Left hindlimb (tissue), 1 donor: ENCODE measurements around the gene P2RX6.
A peak's percentile ranks its signal among the peaks of the same experiment; 100 is the strongest.

ENCODE experiments used
- DNase-seq: peaks from one replicate; pipeline ENCODE4 v3.0.0-alpha.2; 2018

P2RX6 gene

DNA sequence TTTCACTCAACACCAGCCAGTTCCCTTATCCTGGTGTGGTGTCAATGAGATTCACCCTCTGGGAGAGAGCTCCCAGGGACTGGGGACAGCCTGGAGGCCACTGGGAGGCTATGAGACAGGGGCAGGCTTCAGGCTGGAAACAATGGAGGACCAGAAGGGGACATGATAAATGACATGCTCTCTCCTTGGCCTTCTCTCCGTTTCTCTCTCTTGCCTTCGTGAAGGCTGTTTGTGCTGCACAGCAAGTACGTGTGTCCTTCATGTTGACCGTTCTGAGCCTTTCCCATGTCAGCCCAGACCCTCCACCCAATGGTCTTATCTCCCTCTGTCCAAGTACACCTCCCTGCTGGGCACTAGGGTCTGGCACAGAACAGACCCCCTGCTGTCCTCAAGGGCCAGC is 34.4 kb upstream of the P2RX6 start:
- no peak for DNase-seq

DNA sequence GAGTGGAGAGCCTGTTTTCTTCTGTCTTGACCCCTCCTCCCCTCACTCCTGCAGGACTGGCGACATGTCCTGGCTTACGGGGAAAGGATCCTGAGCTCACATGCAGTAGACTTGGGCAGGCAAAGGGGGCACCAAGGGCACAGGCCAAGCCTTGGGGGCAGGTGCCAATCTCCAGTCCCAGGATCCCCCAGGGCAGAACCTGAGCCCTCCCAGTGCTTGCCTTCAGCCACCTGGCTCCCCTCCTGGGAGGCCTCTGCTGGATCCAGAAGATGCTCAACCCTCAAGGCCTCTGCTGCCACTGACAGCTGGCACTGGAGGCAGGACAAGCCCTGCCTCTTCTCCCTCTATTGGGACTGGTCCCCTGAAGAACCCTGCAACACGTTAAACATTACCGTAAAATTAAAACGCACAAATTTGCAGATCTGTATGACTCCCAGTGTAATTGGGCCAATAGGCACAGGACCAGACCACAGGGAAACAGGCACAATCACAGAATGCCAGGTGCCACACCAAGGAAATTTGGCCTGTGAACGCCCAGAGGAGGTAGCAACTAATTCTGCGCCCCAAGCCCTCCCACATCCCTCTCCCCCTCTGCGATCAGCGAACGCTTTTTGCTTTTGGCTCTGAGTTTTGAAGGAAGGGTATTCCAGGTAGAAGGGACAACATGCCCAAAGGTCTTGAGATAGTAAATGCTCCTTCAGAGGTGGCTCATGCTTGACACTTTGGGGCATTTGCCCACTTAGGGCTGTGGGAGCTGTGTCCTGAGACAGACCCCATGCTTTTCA is 33.8 kb upstream of the P2RX6 start:
- no peak for DNase-seq

DNA sequence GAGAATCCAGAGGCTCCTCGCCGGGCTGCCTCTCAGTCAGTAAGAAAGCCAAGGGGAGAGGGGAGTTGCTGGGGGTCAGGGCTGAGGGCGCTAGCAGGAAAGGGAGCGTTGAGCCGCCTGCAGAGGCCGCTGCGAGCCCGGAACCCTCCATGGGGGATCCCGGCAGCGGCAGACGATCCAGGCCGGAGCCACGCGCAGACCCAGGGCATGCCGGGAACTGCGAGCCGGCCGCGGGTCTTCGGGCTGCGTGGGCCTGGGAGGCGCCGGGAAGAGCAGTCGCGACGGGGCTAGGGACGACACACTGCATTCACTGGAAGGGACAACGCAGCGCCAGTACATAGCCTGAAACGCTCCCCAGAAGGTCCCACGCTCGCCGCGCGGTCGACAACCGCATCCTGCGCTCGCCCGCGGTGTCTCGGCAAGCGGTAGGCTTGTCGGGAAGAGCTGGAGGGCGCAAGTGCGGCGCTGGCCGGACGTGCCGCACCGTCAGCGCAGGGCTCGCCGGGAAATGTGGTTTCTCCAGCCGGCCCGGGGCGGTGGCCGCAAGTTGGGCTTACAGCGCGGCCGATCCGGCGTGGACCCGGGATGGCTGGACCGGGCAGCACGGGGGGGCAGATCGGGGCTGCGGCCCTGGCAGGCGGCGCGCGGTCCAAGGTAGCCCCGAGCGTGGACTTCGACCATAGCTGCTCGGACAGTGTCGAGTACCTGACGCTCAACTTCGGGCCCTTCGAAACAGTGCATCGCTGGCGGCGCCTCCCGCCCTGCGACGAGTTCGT is 33.0 kb upstream of the P2RX6 start, which contains the start of gene LZTR1:
LZTR1 (plus strand) TSS at position 511 of the 776 bp plus-strand sequence; CDS start at position 586, 75 bp downstream.
- peak; percentile 89 for DNase-seq

DNA sequence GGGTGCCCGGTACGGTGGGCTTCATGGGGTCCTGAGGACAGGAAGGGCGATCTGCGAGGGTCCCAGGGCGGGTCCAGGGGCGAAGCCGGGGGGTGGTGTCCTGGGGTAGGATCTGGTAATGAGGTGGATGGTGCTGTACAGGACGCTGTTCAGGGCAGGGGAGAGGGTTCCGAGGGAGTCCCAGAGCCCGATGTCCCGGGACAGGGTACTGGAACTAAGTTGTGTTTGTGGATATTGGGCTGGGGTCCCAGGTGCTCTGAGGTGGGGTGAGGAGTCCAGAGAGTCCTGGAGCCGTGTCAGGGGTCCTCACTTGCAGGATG is 32.4 kb upstream of the P2RX6 start:
- DNase-seq, result no peak

DNA sequence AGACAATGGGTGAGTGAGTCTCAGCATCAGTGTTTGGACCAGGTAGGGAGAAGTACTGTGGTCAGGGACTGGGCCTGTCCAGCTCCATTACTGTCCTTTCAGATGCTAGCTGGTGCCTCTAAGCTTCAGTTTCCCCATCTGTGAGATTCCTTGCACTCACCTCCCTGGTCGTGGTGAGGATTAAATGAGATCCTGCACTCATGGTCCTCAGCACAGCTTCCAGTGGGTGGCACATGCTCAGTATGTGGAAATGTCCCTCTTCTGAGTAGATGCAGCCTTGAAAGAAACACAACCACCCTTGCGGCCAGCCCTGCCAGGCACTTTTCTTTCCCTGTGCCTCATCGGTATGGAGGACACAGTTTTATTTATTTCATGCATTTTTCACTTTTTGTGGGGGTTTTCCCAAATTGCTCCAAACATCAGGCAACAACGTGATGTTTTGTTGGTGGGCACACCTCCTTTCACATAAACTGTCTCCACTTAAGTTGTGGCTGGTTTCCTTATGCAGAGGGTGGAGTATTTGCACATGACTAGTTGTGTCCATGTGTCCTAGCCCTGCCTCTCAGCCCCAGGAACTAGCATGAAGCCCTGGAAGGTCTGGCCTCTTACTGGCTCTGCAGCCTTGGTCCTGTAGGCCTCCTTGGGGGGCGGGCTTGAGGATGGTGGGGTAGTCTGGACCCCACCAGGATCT is 31.7 kb upstream of the P2RX6 start:
- DNase-seq, result no peak

DNA sequence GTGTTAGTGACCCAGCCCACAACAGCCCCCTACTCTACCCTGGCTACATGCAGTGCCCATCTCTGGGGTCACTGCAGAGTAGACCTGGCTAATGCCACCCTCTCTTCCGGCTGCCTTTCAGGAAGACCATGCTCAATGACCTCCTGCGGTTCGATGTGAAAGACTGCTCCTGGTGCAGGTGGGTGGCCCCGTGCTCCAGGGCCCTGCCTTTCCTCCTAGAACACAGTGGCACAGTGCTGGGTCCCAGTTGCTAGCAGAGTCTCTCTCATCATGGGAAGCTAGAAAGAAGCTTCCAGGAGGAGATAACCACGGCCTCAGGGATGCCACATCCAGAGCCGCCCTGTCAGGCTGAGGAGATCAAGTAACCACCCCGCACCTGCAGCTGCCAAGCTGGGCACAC is 29.2 kb upstream of the P2RX6 start:
- DNase-seq, result no peak

DNA sequence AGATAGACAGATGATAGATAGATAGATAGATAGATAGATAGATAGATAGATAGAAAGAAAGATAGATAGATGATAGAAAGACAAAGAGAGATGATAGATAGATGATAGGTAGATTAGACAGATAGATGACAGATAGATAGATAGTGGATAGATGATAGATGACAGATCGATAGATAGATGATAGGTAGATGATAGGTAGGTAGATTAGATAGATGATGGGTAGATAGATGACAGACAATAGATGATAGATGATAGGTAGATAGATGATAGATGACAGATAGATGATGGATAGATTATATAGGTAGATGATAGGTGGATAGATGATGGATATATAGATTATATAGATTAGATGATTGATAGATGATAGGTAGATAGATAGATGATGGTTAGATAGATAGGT is 28.6 kb upstream of the P2RX6 start:
- DNase-seq, result no peak

DNA sequence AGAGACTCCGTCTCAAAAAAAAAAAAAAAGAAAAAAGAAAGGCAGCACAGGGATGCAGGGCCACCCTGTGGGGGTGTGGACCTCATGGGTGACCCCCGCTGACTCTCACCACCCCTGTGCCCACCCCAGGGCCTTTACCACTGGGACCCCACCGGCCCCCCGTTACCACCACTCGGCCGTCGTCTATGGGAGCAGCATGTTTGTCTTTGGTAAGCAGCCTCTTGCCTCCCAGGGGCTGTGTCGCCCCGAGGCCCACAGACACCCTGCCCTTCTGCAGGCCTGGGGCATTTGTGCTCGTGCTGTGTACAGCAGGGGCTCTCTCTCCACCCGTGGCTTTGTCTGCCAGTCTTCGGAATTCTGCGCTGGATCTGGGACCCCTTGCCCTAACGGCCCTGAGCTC is 27.6 kb upstream of the P2RX6 start:
- DNase-seq, result no peak

DNA sequence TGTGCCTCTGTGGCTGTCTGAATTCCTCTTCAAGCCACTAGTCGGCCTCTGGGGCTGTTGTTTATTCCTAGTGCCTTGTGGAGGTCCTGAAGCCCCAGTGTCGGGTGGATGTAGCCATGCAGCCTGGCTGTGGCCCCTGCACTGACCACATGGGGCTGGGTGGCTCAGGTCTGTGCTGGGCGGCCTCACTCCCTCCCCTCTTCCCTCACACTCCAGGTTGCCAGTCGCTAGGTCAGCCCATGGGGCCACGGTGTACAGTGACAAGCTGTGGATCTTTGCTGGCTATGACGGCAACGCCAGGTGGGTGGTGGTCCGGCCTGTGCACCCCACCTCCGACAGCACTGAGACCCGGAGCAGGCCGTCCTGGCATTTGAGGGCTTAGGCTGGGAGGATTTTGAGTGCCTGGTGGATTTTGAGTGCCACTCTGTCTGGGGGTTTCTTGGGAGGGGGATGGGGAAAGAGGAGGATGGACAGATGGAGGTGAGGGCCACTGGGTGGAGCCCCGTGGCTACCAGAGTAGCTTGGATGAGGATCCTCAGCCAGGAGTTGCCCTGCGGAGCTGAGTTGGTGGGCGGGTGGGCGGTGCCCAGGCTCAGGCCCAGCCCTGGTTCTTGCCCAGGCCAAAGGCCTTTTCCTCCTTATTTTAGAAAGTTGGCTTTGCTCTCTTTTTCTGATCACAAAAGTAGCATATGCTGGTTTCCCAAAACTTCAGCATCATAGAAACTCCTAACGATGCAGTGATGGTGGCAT is 26.2 kb upstream of the P2RX6 start:
- no peak for DNase-seq

DNA sequence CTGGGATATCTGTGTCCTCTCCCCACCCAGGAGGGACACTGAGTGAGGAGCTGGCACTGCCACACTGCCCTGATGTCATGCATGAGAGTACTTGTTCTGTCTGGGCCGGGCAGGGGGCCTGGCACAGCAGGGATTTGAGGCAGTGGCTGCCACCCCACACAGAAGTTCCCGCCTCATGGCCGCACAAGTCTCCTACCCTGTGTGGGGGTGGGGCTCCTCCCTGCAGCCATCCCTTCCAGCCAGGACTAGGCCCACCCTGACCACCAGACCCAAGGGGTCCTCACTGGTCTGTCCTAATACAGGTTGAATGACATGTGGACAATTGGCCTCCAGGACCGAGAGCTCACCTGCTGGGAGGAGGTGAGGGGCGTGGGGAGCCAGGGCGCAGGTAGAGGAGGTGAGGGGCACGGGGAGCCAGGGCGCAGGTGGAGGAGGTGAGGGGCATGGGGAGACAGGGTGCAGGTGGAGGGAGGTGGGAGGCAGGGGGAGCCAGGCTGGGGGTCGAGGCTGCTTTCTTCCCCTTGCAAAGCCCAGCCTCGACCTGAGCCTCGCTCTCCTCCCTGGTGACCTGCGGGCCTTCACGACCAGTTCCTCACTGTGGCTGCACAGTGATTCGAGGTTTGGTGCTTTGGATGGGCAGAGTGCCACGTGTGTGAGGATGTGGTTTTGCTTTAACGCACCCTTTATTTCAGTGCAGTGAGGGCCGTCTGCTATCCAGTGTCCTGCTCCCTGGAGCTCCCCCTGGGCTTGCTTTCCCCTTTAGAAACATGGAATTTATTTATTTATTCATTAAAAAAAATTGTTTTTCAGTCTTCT is 25.4 kb upstream of the P2RX6 start:
- DNase-seq, result no peak

DNA sequence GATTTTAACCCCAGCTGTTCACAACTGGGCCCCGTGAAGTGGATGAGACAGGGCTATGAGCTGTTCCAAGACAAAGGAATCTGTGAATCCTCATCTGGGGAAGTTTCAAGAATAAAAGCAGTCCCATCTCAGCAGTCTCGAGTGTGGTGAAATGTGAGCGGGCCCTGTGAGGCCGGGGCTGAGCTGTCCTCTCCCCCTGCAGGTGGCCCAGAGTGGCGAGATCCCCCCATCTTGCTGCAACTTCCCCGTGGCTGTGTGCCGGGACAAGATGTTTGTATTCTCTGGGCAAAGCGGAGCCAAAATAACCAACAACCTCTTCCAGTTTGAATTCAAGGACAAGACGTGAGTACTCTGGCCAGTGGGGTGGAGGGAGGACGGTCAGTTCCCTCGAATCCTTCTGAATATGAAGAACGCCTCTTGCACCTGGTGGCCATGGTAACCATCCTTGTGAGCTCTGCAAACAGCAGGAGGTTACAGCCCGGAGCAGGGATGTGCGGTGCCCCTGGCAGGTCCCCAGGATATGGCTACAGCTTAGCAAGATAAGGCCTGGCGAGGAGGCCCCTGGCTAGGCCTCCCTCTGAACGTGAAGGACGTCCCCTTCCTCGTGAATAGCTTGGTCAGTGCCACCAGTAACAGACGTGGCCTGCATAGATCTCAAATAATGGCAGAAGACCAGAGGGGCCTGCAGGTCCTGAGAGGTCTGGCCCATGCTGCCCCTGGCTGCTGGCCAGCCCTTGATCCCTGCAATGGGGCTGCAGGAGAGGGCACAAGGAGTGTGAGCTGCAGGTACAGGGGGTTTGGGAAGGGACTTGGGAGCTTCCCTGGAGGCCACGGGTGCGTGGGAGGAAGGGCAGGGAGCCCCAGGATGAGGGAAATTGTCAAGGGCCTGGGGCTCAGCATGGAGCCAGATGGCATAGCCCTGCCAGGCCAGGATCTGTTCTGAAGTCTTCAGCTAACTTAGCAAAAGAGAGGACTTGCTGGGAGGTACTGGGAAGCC is 24.5 kb upstream of the P2RX6 start:
- no peak for DNase-seq

DNA sequence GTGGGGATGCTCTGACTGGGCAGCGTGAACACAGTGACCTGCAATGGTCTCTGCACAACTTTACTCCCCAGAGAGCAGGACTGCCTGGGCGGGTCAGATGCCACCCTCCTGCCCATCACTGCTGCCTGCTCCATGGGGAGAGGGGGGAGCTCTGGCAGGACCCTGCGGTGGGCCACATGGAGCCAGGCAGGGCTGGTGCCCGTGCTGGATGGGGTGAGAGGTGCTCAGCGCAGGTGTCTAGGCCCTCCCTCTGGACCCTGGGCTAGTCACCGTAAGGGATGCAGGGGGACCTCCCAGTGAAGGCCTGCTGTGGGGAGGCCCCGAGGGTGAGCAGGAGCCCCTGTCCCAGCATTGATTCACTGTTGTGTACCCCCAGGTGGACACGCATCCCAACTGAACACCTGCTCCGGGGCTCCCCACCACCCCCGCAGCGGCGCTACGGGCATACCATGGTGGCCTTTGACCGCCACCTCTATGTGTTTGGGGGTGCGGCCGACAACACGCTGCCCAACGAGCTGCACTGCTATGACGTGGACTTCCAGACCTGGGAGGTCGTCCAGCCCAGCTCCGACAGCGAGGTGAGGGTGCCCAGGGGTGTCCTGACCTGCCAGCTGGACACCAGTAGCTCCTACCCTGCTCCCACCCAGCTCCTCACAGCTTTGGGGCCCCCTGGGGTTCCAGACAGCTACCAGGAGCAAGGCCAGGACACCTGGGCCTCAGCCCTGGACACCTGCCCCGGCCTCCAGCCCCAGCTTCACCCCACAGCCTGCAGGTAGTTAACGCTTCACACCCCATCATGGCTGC is 23.5 kb upstream of the P2RX6 start:
- no peak for DNase-seq

DNA sequence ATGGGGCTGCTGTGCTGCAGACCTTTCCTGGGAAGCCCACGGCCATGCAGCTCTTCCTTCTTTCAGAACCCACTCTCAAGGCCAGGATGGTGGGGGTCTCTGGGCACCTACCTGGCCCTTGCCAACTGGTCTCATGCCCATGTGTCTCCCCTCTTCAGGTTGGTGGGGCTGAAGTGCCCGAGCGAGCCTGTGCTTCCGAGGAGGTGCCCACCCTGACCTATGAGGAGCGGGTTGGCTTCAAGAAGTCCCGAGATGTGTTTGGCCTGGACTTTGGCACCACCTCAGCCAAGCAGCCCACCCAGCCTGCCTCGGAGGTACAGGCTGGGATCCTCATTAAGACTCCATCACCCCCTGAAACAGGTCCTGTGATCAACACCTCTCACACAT is 22.9 kb upstream of the P2RX6 start:
- DNase-seq, result no peak

DNA sequence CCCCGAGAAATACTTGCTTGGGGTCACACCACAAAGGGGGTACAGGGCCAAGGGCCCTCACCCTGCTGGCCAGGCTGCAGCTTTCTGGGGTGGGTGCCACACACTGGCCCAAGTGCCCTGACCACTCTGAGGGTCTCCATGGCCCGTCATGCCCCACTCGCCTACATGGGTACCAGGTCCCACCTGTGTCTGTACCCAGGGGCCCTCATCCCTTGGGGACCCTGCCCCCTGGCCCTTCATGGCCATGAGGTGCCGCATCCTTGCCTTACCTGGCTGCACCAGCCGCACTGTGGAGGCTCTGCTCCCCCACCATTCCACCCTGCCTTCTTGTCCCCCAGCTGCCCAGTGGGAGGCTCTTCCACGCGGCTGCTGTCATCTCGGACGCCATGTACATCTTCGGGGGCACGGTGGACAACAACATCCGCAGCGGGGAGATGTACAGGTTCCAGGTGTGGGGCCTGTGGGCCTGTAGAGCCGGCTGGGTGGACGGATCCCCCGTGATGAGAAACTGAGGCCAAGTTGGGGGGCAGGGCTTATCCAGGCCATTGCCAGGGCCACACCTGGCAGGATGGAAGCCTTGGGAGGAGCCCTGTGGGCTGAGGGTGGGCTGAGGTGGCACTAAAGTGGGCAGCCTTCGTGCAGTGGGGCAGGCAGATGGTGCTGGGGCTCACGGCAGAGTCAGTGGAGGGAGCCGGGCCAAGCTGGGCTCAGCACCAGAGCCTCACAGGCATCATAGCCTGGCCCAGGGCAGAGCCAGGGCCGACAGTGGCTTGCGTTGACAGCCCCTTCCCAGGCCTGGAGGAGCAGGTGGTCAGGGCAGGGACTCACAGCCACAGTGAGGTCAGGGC is 22.3 kb upstream of the P2RX6 start:
- DNase-seq, result no peak

DNA sequence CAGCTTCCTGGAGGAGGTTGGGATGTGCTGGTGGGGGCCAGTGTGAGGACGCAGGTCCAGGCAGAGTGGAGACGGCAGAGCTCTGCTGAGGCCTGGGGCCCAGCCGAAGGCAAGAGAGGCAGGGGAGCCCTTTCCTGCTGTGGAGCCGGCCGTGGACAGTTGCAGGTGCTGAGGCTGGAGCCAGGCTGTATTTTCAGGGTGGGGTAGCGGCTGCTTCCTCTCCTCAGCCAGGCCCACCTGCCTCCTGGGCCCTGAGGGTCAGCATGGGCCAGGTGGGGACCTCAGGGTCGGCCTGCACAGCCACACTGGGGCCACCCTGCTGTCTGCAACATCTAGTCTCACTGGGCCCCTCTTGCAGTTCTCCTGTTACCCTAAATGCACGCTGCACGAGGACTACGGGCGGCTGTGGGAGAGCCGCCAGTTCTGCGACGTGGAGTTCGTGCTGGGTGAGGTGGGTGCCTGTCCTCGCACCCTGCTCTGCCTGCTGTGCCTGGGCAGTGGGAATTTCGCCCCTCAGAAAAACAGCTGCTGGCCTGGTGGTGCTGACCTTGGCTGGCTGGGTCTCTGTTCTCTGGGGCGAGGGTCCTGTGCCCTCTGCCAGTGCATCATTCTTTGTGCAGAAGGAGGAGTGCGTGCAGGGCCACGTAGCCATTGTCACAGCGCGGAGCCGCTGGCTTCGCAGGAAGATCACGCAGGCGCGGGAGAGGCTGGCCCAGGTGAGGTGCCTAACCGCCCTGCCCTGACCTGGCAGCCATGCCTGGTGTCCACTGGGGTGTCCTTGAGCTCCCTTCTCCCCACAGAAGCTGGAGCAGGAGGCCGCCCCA is 21.4 kb upstream of the P2RX6 start:
- DNase-seq, result no peak

DNA sequence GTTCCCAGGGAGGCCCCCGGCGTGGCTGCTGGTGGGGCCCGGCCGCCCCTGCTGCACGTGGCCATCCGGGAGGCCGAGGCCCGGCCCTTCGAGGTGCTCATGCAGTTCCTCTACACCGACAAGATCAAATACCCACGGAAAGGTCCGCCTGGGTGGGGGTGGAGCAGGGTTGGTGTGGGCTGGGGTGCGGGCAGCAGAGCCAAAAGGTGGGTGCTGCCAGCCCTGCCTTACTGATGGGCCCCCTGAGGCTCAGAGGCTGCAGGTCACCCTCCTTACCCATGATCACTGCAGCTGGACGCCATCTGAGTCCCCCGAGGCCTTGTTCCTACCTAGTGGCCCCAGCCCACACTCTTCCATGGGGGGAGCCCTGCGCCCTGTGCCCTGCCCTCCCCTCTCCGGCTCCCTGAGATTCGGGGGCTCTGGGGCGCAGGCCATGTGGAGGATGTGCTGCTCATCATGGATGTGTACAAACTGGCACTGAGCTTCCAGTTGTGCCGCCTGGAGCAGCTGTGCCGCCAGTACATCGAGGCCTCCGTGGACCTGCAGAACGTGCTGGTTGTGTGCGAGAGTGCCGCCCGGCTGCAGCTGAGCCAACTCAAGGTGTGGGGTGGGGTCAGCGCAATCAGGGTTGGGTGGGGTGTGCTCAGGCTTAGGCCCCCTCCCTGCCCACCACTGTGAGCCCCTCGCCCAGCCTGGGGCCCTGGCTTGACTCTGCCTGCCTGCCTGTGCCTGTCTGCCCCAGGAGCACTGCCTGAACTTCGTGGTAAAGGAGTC is 20.6 kb upstream of the P2RX6 start:
- DNase-seq, result no peak

DNA sequence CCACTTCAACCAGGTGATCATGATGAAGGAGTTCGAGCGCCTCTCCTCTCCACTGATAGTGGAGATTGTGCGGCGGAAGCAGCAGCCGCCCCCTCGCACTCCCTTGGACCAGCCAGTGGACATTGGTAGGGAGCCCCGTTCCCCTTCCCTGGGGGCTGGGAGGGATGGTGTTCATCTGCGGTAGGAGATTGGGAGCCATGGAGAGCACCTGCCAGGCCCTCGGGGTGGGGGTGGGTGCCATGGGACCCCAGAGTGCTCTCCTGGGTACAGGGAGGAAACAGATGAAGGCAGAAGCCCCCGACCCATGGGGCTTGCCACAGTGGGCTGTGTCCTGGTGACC is 20.1 kb upstream of the P2RX6 start:
- DNase-seq, result no peak
